Esophagus squamous epithelium (tissue), 5 donors: Measurements from ENCODE around the gene ENTR1. TPM values are rescaled to one million over a fixed set of nuclear protein-coding genes. Genes with fewer than 3 reads are reported as not detected.
"Not testable (repeated sequence)": the region's sequence is repeated elsewhere in the genome, so short reads cannot be mapped to it uniquely, and the experiment has no call there.

Source experiments
- DNase-seq: peaks from one replicate; lab custom pipeline; 2025; lab: John Stamatoyannopoulos, UW
- H3K27ac ChIP-seq, 4 donors: fragments of 200-600 bp; sonication (generic); one replicate each; pipeline ENCODE4 v1.5.1; 2016 to 2019; ENCODE audit warnings: mild to moderate bottlenecking in 1 of 4
- H3K27me3 ChIP-seq, 4 donors: fragments of 200-600 bp; sonication (generic); 1 replicate in 3 of 4; 2 replicates in 1 of 4; pipeline versions ENCODE4 v1.5.1 to v1.6.0; 2017 to 2021; ENCODE audit warnings: antibody characterized with exemption in 1 of 4
- H3K36me3 ChIP-seq, 3 donors: fragments of 200-600 bp; sonication (generic); one replicate each; pipeline ENCODE4 v1.5.1; 2016 to 2019
- H3K4me1 ChIP-seq, 3 donors: fragments of 200-600 bp; sonication (generic); one replicate each; pipeline ENCODE4 v1.5.1; 2017 to 2019
- H3K4me3 ChIP-seq, 4 donors: fragments of 200-600 bp; sonication (generic); 1 replicate in 3 of 4; 2 replicates in 1 of 4; pipeline ENCODE4 v1.5.1; 2016 to 2019; ENCODE audit warnings: mild to moderate bottlenecking in 2 of 4, moderate library complexity in 1 of 4
- H3K9me3 ChIP-seq, 3 donors: fragments of 200-600 bp; sonication (generic); one replicate each; pipeline ENCODE4 v1.5.1; 2016 to 2019
- POLR2A ChIP-seq, 4 donors: fragments of 450-650 bp; IDR thresholded peaks; one replicate each; pipeline ENCODE4 v1.6.1; 2017; ENCODE audit warnings: antibody characterized with exemption in 4 of 4, mild to moderate bottlenecking in 4 of 4, moderate library complexity in 3 of 4
- WGBS, 2 donors: methylation state at CpG; one replicate each; pipeline ENCODE4 v1.1.5; 2018; 5-methylcytosine and 5-hydroxymethylcytosine counted together
- intact Hi-C: fragments of 100-400 bp; cut with DNase I; formaldehyde crosslinking; loops from one replicate; pipeline ENCODE4 v1.15.0; 2022
- total RNA-seq, 4 donors: library from RNA; depleted of rRNA; stranded (reverse); fragments of >200 nt; gene quantifications; one replicate each; pipeline ENCODE4 v1.1.0, GENCODE V29; 2016
- TF ChIP-seq, protein P1 (sequence below), 6 experiments: fragments of 450-650 bp in 4 of 6; fragments of 200-600 bp in 2 of 6; sonication (generic) in 2 of 6; IDR thresholded peaks; one replicate each; pipeline ENCODE4 v1.5.1; 2016 to 2019; ENCODE audit warnings: antibody characterized with exemption in 6 of 6, mild to moderate bottlenecking in 4 of 6, moderate library complexity in 4 of 6
- donor health status: DM: yes; HTN: yes; CAD: no.

ENTR1 gene
- total RNA-seq, 4 donors from 2014 or later: 24.3 to 31.9 (median 28.2) TPM

DNA sequence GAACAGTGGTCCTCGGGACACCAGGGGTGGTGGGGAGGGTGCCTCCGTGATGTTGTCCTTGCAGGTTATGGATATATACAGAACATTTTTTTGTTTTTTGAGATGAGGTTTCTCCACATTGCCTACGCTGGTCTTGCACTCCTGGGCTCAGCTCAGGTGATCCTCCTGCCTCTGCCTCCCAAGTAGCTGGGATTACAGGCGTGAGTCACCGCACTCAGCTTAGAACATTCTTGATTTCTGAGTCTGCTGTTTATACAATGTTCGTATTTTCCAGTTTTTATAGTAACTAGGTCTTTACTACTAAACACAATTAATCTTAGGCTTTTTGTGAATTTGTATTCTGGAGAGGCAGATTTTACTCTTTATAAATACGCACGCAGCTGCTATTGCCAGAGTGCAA, 6.0 kb upstream of the ENTR1 start:
- no peak for TF ChIP-seq POLR2A (IDR thresholded peaks at IDR 0.05)
- TF ChIP-seq, protein P1, sequence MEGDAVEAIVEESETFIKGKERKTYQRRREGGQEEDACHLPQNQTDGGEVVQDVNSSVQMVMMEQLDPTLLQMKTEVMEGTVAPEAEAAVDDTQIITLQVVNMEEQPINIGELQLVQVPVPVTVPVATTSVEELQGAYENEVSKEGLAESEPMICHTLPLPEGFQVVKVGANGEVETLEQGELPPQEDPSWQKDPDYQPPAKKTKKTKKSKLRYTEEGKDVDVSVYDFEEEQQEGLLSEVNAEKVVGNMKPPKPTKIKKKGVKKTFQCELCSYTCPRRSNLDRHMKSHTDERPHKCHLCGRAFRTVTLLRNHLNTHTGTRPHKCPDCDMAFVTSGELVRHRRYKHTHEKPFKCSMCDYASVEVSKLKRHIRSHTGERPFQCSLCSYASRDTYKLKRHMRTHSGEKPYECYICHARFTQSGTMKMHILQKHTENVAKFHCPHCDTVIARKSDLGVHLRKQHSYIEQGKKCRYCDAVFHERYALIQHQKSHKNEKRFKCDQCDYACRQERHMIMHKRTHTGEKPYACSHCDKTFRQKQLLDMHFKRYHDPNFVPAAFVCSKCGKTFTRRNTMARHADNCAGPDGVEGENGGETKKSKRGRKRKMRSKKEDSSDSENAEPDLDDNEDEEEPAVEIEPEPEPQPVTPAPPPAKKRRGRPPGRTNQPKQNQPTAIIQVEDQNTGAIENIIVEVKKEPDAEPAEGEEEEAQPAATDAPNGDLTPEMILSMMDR (IDR thresholded peaks at IDR 0.05): no peak
- no peaks in the 10 kb centered on the region for H3K27me3 ChIP-seq
- no peak for DNase-seq
- no peak overlapping the region for H3K4me3 ChIP-seq
- no peak overlapping the region for H3K27ac ChIP-seq
- WGBS, 2 donors: 84 to 86% methylated on average over 8 of the region's 8 CpGs
- peaks cover 6 to 15% (median 7%) of the 10 kb centered on the region in 3 donors for H3K4me1 ChIP-seq
- intact Hi-C loops: no loop called here
- peaks cover 39 to 97% (median 63%) of the 10 kb centered on the region in 3 donors for H3K36me3 ChIP-seq
- no peaks in the 10 kb centered on the region for H3K9me3 ChIP-seq

DNA sequence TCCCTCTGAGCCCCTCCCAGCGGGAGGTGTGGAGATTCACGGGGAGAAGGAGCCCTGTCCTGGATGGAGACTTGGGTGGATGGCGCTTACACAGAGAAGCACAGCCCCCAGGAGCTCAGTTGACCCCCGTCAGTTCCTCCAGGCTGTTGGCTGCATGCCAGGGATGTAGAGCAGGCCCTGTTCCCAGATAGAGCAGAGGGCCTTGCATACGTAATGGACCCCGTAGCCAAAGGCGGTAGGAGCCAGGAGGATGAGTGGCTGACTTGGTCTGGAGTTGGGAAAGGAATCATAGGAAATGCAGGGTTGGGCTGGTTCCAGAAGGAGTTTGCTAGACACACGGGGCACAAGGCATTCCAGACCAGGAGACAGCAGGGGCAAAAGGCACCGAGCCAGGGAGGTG, 2.5 kb upstream of the ENTR1 start:
- intact Hi-C loops: no loop called here

DNA sequence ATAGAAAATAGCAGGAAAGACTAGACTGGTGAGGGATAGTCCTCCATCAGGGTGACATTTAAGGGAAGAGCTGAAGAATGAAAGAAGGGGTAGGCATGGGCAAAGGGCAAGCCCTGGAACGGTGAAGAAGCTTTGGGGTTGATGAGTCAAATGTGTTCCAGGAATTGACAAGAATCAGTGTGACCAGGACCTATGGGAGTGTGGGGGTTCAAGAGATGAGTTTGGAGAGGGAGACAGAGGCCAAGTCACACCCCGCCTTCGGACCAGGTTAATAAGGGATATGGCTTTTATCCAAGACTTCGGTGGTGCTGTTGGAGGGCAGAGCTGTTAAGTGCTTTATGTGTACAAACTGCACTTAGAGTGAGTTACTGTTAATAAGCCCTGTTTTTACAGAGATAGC, 964 bp upstream of the ENTR1 start:
- Histone ChIP-seq H3K27ac (peak overlapping the region in 2 of 4 donors; percentile 87 to 90), H3K4me3 (peak overlapping the region; percentile 74 to 100 (median 88)), H3K27me3 (no peaks in the 10 kb centered on the region), H3K4me1 (peaks cover 23 to 38% (median 28%) of the 10 kb centered on the region in 3 donors), H3K36me3 (peaks cover 20 to 63% (median 36%) of the 10 kb centered on the region in 3 donors), H3K9me3 (no peaks in the 10 kb centered on the region)
- DNase-seq: no peak
- 30 to 39% methylated on average over 4 of the region's 4 CpGs for WGBS, 2 donors
- TF ChIP-seq, protein P1 (IDR thresholded peaks at IDR 0.05): no peak
- no peak for TF ChIP-seq POLR2A (IDR thresholded peaks at IDR 0.05)
- intact Hi-C loops: no loop called here

More for the DNA sequence above, 2.5 kb upstream of the ENTR1 start:
- no peak for DNase-seq
- no peaks in the 10 kb centered on the region for H3K9me3 ChIP-seq
- peaks cover 23 to 38% (median 28%) of the 10 kb centered on the region in 3 donors for H3K4me1 ChIP-seq
- whole genome bisulfite sequencing, 2 donors: 72 to 76% methylated on average over 2 to 5 of the region's 9 CpGs
- no peak overlapping the region for H3K4me3 ChIP-seq
- no peaks in the 10 kb centered on the region for H3K27me3 ChIP-seq
- no peak overlapping the region for H3K27ac ChIP-seq
- peaks cover 21 to 63% (median 40%) of the 10 kb centered on the region in 3 donors for H3K36me3 ChIP-seq
- TF ChIP-seq POLR2A (IDR thresholded peaks at IDR 0.05): no peak
- TF ChIP-seq, protein P1 (IDR thresholded peaks at IDR 0.05): no peak

GRCh38 chr9:136409557-136410455, 608 bp downstream of the ENTR1 start:
- Histone ChIP-seq H3K27ac (peak overlapping the region; percentile 72 to 92 (median 88)), H3K27me3 (no peaks in the 10 kb centered on the region), H3K4me3 (peak overlapping the region; percentile 74 to 100 (median 88)), H3K36me3 (peaks cover 20 to 63% (median 26%) of the 10 kb centered on the region in 3 donors), H3K9me3 (no peaks in the 10 kb centered on the region), H3K4me1 (peaks cover 24 to 53% (median 28%) of the 10 kb centered on the region in 3 donors)
- DNase-seq: no peak
- 3 to 18% methylated on average over 7 to 14 of the region's 71 CpGs for WGBS, 2 donors
- TF ChIP-seq POLR2A (IDR thresholded peaks at IDR 0.05): no peak
- TF ChIP-seq, protein P1 (IDR thresholded peaks at IDR 0.05): no peak
- intact Hi-C loops: no loop called here

GRCh38 chr9:136407911-136408310, 2.5 kb downstream of the ENTR1 start:
- no peak for TF ChIP-seq POLR2A (IDR thresholded peaks at IDR 0.05)
- TF ChIP-seq, protein P1 (IDR thresholded peaks at IDR 0.05): no peak

DNA sequence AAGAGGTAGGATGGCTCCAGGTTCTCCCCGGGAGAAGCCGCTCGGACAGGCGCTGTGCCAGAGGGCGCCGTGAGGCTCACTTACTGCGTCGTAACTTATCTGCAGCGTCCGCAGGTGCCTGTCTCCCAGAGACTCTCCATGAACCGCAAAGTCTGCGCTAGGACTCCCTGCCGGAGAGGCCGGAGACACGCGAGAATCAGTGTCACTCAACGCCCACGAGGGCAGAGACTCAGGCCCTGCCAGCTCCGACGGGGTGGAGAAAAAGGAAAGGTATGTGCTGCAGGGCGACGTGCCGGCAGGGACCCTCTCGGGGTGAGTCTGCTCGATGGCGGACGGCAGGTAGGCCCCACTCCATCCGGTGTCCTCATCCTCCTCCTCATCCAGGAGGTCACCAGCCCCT, 3.4 kb downstream of the ENTR1 start:
- H3K27ac ChIP-seq, H3K4me3 ChIP-seq, intact Hi-C loops, DNase-seq, H3K9me3 ChIP-seq, H3K27me3 ChIP-seq: not testable (repeated sequence)
- H3K36me3 ChIP-seq: peaks cover 9 to 61% (median 15%) of the 10 kb centered on the region in 3 donors
- peaks cover 27 to 58% (median 28%) of the 10 kb centered on the region in 3 donors for H3K4me1 ChIP-seq
- 94 to 99% methylated on average over 18 to 27 of the region's 28 CpGs for WGBS, 2 donors

More at GRCh38 chr9:136407911-136408310, 2.5 kb downstream of the ENTR1 start:
- Histone ChIP-seq H3K36me3 (peaks cover 9 to 63% (median 15%) of the 10 kb centered on the region in 3 donors), H3K27ac (no peak overlapping the region), H3K9me3 (no peaks in the 10 kb centered on the region), H3K4me1 (peaks cover 27 to 63% (median 28%) of the 10 kb centered on the region in 3 donors), H3K4me3 (no peak overlapping the region), H3K27me3 (no peaks in the 10 kb centered on the region)
- intact Hi-C loops: no loop called here
- WGBS, 2 donors: 88% methylated on average over 5 of the region's 7 CpGs
- DNase-seq: no peak

DNA sequence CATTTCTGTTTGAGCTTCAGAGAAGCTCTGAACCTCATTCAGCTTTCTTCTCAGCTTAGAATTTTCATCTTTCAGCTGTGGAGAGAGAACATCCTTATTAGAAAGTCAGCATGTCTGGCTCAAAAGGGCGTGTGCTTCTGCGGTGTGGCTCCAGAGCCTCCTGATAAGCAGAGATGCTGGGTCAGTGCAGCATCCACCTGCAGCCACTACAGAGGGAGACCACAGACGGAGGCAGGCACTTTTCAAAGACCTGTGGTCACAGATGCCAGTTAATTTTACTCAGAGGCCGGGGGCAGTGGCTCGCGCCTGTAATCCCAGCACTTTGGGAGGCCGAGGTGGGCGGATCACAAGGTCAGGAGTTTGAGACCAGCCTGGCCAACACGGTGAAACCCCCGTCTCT, 4.5 kb downstream of the ENTR1 start:
- H3K27me3 ChIP-seq, H3K27ac ChIP-seq, DNase-seq, intact Hi-C loops, H3K9me3 ChIP-seq, H3K4me3 ChIP-seq: not testable (repeated sequence)
- Histone ChIP-seq H3K4me1 (peaks cover 15 to 46% (median 17%) of the 10 kb centered on the region in 3 donors), H3K36me3 (peaks cover 9 to 66% (median 15%) of the 10 kb centered on the region in 3 donors)
- WGBS, 2 donors: 79 to 91% methylated on average over 4 to 9 of the region's 10 CpGs
